ENCODE results near the gene PTPN2.

DNA sequence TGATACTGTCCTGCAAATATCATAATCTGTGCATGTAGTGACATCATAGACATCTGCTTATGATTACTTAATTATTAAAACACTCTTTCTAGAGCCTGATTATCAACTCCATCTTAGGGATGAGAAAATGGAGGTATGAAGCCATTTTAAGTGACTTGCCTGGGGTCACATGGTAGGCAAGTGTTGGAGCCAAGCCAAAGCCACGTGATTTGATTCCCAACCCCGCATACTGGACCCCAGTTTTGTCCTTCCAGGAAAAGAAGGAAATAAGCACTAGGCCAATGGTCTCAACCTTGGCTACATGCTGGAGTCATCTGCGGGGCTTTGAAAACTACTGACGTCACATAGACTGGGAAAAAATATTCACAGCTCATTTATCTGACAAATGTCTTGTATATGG is 44.2 kb upstream of the PTPN2 start:
- TF ChIP-seq CTCF (conservative IDR thresholded peaks at IDR 0.05; ENCODE audit: low read length) = no peak
- no peak for TF ChIP-seq EZH2phosphoT487 (IDR thresholded peaks at IDR 0.05; ENCODE audit: borderline replicate concordance, low read depth, low read length)
